ENCODE results near the gene VEGFD.

VEGFD gene, protein sequence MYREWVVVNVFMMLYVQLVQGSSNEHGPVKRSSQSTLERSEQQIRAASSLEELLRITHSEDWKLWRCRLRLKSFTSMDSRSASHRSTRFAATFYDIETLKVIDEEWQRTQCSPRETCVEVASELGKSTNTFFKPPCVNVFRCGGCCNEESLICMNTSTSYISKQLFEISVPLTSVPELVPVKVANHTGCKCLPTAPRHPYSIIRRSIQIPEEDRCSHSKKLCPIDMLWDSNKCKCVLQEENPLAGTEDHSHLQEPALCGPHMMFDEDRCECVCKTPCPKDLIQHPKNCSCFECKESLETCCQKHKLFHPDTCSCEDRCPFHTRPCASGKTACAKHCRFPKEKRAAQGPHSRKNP

DNA sequence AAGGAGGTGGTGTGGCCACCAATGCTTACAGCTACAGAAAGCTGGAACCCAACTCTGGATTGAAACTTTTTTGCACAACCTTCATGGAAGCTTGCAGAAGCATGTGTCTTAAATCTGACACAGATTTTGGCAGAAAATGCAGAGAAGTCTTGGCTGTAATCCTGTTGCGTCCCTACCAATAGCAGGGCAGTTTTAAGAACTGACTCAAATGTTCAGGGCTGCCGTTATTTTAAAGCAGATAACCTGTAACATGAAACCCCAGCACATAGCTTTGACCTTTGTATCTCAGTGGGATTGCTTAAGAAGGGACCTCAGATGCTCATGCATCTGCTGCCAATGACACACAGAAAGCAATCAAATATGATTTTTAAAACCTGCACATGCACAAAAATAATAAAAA, at the start of gene VEGFD:
TSS of gene VEGFD (minus strand) at position 110 of the 400 bp plus-strand sequence. CDS start 467 bp downstream, outside the sequence.
- DNase-seq (ENCODE audit: low read depth), result no peak

DNA sequence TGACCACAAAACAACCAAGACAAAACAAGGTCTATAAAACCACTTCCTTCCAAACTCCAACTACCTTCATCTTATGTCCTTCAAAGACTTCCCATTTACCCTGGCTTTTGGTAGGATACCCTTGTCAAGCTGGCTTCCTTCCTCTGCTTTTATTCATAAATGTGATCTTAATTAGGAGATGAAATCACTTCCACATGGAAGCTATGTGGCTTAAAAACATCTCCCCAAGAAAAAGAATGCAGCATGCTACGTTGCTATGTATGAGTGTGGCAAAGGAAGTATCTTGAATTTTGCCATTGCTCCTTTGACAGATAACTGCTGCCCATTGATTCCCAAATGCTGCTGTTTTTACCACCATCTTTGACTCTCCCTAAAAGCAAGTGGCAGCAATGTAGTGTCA, 46.4 kb upstream of the VEGFD start:
- no peak for DNase-seq (ENCODE audit: low read depth)

DNA sequence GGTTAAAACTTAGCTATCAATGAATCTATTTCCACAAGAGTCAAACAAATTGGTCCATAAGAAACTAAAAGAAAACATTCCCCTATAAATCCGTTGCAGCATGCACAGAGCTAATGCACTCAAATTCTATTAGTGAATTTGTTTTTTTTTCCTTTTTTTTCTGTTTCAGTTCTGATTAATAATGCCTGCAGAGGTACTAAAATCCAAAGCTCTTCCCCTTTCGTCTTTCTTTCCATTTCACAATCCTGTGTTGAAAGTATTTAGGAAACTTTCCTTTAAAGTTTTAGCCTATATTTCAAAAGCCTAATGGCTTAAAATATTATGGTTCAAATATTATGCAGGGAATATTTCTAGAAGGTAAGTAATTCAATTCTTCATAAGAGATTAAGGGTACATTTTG, 45.9 kb upstream of the VEGFD start:
- DNase-seq (ENCODE audit: low read depth), result no peak

DNA sequence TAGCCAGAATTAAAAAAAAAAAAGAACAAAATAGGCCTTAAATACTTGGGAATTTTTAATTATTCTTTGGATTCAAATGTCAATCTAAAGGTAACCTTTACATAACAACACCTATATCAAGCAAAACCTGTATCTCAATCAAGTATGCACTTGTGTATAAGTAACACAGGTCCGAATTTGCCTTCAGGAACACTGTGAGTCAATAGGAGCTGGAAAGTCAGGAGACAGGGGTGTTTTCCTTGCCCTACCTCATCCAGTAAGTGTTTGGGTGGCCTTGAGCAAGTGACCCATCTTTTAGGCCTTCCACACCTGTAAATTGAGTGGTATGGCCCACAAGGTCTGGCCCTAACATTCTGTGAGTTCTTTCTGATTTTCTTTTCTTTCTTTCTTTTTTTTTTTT, 40.8 kb upstream of the VEGFD start:
- no peak for DNase-seq (ENCODE audit: low read depth)

DNA sequence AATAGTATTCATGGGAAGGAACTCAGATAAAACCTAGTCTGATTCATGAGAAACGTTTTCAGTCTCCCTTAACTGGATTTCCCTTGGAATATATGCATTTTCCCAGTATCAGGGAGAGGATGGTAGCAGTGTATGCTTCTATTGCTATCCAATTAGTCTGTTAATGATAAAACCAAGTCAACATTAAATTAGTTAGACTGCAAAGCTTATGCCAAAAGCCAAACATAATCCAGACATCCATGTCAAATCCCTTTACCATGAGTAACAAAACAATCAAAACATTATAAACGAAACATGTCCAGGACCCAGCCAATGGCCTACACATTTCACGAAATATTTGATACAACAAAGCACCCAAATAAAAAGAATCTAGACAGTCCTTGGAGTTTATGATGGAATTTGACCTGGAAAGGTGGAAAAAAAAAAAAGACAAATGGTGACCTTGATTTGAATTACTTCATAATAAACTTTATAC, 34.5 kb upstream of the VEGFD start:
- no peak for DNase-seq (ENCODE audit: low read depth)

DNA sequence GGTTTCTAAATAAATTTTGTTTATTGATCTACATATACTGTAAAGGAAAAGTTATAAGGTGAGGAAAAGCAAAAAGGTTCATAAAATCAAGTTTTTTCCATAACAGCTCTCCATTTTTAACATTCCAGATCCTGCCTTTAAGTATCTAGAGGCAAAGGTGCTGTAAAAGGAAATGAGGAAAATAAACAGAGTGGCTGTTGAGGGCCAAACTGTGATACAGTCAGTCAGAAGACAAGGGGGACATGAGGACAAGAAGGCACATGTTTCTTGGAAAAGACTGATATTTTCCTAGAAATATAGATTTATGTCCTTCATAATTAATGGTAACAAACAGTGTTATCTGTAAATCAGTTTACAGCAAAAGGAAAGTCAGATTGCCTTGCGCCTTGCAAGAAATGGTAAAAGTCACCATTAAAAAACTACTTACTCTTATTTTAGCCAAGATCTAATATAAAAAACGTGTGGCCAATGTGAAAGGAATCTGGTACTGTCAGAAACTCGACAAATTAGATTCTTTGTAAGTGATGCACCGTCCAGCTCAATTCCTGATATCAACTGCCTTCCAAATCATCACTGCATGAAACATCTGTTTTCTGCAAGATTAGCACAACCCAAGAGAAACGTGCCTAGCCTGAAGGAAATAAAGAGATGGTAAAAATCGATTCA, 34.0 kb upstream of the VEGFD start:
- no peak for DNase-seq (ENCODE audit: low read depth)

DNA sequence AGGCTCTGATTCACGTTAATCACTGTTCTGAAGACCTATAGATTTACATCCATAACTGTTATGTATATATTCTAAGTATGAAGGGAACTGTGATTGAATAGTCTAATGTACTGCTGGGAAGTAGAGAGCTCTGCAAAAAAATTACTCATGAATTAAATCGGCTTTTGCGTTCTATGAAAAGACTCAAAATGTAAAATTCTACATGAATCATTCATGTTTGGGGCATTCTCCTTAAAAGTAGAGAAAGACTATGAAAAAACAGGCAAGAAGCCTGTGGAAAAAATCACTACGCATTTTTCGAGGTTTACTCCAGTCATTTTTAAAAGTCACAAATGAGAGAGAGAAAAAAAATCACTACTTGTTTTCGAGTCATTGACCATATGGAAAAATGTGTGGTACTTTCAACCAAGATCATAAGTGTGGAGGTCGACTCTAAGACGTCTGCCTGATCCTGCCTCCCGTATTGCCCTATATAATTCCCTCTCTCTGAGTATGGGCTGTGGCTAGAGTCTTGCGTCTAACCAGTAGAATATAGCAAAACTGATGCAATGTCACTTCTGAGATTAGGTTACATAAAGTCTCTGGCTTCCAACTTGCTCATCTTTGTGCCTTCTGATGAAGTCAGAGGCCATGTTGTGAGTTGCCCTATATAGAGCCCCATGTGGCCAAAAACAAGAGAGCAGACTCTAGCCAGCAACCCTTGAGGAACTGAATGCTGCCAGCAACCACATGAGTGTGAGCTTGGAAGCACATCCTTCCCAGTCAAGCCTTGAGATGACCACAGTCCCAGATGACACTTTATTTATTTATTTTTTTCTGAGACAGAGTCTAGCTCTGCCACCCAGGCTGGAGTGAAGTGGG, 32.1 kb upstream of the VEGFD start:
- DNase-seq (ENCODE audit: low read depth), result no peak

DNA sequence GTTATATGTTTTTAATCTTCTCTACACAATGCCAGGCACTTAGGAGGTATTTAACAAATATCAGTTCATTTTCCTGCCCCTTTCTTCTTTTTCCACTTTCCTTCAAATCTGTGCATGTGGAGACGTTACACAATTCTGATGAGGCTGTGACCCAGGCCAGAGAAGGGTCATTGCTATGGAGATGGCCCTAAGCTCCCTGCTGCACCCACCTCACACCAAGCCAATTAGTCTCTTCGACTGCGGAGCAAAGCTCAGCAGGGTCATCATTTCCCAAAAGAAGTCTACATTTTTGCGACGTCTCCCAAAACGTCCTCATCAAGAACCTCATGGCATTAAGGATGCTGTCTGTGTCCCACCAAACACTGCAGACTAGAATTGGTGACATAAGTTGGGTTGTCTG, 28.9 kb upstream of the VEGFD start:
- no peak for DNase-seq (ENCODE audit: low read depth)

DNA sequence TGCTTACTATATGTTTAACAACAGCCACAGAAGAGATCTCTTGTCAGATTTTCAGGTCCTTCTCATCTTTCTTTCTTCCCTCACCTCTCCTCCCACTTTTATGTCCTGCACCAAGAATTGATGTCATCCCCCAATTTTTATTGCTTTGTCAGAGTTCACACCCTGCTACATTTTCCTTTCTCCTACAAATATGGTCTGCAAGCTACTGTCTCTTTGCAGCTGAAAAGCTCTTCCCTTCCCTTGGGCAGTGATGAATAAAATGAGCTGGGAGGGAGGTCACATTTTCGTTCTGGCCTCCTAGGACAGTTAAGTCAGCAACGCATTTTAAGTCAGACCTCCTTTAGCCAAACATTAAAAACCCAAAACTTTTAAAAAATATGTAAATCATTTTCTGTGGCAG, 26.7 kb upstream of the VEGFD start:
- no peak for DNase-seq (ENCODE audit: low read depth)

DNA sequence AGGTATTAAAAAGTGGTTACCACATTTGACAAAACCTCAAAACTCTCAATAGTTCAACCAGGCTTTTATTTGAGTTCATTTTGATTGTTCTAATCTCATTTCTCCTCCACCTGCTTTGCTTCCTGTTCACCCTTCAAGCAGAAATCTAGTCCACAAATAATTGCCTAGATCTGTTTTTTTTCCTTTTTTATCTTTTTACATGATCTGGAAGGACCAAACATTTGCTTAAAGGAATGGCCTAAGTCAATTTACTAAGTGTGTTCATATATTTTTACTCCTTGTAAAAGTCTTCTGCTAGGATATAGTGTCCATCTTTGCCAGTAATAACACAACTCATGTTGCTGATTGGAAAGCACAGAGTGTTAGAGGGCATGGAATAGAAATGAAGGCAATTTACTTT, 26.2 kb upstream of the VEGFD start:
- DNase-seq (ENCODE audit: low read depth), result no peak

DNA sequence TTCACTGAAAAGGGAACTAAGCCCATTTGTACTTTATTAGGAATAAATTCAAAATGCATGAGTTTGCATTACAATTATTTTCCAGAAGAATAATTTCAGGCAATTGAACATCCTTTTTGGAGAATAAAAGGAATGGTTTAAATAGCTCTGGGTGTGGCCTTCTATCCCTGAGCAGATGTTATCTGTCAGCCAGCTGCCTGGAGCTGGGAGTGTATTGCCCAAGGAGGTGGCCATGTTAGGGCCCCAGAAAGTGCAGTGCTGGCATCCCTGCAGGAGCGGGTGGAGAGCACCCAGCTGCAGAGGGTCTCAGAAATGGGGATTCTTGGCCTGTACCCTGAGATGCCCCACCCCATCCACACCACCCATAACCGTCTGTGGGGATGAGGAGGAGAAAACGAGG, 21.6 kb upstream of the VEGFD start:
- no peak for DNase-seq (ENCODE audit: low read depth)

DNA sequence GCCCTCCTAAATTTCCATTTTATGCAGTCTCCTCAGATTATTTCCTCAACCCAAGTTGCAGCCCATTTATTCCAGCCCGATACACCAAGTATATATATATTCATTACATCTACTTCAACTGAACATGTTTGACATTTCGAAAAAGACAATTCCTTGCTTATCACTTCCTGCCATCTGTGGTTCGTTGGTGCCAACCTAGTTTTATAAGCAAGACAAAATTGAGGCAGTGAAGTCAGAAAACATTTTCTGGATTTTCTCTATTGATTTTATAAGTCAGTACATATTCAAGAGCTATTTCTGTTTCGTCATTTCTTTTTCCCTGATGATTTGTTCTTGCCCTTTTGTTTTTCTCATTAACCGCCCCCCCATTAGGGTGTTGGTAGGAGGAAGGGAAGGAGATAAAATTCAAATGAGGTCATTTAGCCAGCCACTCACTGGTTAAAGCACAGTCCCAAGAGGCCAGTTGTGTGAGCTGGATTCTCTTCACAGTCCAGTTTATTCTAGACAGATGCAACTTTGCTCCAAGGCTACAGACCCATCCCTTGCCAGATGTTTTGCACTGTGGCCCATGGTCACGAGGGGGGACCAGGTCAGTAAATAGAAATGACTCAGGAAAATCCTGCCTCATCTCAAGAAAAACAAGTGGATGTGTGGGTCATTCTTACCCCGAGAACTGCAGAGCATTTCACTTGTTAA, 20.3 kb upstream of the VEGFD start:
- DNase-seq (ENCODE audit: low read depth), result no peak

DNA sequence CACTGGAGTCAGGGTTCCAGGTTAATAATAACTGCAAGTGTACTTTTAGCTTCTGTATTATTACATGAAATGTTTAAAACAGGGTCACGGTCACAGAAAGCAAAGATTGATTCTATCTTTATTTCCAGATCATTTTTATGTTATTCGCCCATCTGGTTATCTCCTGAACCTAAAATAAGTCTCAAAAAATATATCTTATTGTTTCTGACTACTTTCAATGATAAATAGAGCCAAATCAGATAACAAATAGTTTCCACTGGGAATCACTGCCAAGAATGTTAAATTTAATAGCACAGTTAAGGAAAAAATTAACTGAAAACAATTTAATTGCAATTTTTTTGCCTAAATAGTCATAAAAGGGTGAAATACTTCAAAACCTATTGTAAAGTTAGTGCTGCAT, 17.2 kb upstream of the VEGFD start:
- DNase-seq (ENCODE audit: low read depth), result no peak

DNA sequence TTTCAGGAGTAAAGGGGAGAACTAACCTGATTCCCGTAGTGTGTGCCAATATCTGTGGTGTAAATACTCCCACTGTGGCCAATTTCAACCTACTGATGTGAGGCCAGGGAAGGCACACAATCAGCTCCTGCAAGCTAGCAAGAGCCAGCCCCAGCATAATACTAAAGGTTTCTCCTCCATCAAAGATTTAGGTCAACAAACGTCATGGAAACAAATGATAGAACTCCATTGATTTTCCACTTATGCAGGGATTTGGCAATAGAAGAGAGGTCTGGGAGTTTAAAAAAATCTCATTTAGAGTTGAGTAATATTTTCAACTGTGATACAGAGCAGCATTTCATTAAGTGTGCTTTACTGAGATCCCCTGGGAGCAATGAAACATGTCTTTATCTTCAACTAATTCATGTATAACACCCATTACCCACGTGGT, 15.8 kb upstream of the VEGFD start:
- DNase-seq (ENCODE audit: low read depth), result no peak

DNA sequence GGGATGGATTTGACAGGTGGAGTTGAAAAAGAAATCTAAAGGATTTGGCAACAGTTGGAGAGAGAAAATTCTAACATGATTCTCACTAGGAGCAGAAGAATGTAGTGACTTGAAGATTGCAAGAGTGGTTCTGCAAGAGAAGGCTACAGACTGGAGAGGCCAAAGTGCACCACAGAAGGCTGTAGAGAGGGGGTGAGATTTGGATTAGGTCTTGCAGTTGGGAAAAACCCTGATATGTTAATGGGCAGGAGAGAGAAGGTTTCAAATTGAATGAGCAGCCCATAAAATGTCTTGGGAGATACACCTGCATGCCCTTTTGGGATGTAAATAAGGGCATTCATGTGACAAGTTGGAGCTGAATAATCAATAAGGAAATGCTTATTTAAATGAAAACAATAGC, 14.7 kb upstream of the VEGFD start:
- DNase-seq (ENCODE audit: low read depth), result no peak

DNA sequence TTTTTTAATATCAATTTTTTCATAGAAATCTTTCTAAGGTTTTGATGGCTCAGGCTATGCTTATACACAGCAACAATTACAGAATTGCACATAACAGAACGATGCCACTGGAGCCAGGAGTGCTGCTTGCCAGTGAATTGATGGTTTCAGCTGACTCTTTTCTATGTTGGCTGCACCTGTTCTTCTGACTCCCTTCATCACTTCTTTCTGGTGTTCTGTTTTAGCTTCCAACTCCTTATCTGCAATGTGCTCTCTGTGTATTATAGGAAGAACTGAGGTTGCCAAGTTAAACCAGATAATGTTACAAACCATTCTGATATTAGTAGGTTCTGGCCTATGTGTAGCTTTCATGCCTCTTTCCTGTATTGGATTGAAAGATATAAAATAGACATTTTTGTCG, 11.6 kb upstream of the VEGFD start:
- DNase-seq (ENCODE audit: low read depth), result no peak

DNA sequence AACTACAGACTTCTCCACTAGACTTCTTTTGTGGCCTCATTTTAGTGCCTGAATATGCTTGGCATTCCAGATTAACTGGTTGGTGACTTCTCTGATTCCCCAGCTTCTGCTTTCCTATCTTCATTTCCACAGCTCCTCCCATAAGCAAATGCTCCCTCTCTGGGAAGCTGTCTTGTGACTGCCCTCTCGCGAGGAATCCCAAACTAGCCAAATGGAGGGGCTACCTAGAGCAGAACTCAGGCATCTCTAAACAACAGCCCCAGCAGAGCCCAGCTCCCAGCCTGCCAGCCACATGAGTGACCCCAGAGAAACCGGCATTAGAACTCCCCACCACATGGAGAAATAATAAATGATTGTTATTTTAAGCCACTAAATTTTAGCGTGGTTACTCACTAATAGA, 7.6 kb upstream of the VEGFD start:
- DNase-seq (ENCODE audit: low read depth), result no peak

DNA sequence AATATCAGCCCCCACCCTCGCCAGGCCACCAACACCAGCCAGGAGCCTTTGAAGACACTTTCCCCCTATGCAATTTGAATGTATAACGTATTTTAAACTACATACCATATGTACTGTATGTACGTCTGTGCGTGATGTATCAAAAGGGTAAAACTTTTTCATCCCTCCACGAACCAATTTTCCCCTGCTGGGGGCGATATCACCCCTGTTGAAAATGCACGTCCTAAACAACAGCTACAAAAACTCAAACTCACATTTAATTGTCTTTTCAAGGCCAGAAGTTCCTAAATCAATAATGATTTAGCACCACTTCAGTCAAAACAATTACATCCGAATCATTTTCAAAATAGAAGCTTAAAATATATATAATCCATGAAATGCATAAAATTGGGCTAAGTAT, 1.4 kb downstream of the VEGFD start:
- DNase-seq (ENCODE audit: low read depth), result no peak

DNA sequence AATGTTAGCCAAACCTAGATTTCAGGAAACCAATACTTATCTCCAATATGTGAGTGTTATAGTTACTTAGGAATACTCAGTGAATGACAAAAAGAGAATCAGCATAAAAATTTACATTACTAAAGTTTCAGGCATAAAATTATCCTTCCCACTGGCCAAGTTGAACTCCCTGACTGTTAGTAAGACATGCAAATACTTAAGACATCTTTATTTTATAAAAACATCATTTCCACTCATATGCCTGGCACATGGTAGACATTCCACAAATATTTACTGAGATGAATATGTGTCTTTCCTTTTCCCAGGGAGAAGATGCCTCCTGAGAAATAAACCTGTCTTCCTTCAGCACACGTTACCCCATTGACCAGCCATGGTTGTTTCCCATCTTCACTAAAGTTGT, 7.3 kb downstream of the VEGFD start:
- DNase-seq (ENCODE audit: low read depth), result no peak

DNA sequence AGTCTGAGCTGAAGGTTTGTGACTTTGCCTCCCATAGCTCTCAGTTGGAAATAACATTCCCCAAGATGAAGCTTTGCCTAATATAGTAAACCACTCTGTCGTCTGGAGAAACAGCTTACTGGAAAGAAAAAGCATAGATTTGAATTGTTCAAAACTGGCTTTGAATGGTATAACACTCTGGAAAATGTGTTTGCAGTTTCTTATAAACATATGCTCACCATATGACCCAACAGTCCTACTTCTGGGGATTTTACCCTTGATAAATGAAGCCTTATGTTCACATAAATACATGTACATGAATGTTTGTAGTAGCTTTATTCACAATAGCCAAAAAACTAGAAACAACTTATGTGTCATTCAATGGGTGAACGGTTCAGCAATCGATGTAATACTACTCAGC, 10.2 kb downstream of the VEGFD start:
- no peak for DNase-seq (ENCODE audit: low read depth)

DNA sequence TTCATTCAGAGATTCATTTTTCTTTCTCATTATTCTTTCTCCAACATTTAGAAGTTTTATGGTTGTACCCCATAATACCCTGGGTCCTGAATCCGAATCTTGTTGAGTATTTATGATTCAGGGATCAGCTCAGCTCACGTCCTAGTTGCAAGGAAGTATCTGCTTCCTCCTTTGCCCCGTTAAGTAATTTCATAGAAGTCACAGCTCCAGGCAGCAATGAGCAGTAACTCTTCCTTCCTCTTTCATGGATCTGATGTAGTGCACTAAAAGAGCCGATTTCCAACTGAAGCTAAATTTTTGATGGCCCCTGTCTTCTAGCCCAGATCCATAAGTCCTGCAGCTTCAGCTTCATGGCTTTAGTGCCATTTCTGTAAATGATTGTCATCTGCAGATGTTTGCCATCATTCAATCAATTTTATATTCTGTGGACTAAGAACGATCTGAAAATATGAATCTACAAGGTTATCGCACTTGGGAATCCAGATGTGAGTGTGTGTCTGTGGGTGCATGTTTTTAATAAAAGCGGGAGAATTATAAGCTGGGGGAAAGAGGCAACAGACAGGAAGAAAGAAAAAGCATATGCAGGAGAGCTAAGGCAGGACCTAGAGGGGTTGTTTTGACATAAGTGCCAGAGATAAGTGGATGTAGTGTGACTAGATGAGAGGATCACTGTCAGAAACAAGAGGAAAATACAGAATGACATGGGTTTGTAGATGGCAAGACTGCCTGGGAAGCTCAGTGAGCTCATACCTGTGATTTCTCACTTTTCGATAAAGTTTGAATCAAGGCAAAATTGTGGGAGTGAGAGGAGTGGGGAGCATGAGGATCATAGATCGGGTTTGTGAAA, 17.5 kb downstream of the VEGFD start:
- DNase-seq (ENCODE audit: low read depth), result no peak
